ENCODE results near the gene OPA1. TPM values are rescaled to one million over a fixed set of nuclear protein-coding genes. Genes with fewer than 3 reads are reported as not detected.

OPA1 gene
- total and polyA plus RNA-seq, 2 donors from 2014 or later = 18.1 to 56.3 TPM

DNA sequence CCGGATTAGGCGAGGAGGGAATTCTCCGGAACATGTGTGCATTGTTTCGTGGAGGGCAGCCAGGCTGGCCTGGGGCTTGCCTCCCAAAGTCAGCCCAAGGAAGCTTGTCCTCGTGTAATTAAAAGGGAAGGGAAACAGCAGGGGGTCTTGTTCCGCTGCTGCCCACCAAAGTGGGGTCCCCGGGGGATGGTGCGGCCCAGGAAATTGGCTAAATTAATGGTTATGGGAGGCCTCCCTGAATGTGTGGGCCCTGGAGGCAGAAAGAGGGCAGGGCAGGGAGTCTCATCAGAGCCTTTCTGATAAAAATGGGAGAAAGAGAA lies 118.1 kb downstream of the OPA1 start:
- DNase-seq (peak in 2 of 5 donors; percentile 3 to 16), FAIRE-seq (no peak)
- Histone ChIP-seq H3K9me3 (ENCODE audit: control insufficient read depth in 2 of 3, insufficient read depth in 1 of 3, low read length in 3 of 3) (peaks cover 0 to 9% (median 4%) of the 10 kb centered on the region in 3 donors), H3K4me1 (ENCODE audit: control insufficient read depth in 2 of 3, insufficient read depth in 2 of 3, low read depth in 1 of 3, low read length in 3 of 3) (no peaks in the 10 kb centered on the region), H3K27me3 (ENCODE audit: control insufficient read depth, insufficient read depth, low read length) (no peaks in the 10 kb centered on the region), H3K36me3 (ENCODE audit: control insufficient read depth in 2 of 3, insufficient read depth in 3 of 3, low read length in 3 of 3) (no peaks in the 10 kb centered on the region), H3K27ac (ENCODE audit: low read depth in 2 of 2, low read length in 2 of 2) (no peak overlapping the region), H3K4me3 (ENCODE audit: low read length in 3 of 3) (no peak overlapping the region), H3K9ac (ENCODE audit: low read length in 3 of 3) (no peak overlapping the region)
- TF ChIP-seq, protein P1, sequence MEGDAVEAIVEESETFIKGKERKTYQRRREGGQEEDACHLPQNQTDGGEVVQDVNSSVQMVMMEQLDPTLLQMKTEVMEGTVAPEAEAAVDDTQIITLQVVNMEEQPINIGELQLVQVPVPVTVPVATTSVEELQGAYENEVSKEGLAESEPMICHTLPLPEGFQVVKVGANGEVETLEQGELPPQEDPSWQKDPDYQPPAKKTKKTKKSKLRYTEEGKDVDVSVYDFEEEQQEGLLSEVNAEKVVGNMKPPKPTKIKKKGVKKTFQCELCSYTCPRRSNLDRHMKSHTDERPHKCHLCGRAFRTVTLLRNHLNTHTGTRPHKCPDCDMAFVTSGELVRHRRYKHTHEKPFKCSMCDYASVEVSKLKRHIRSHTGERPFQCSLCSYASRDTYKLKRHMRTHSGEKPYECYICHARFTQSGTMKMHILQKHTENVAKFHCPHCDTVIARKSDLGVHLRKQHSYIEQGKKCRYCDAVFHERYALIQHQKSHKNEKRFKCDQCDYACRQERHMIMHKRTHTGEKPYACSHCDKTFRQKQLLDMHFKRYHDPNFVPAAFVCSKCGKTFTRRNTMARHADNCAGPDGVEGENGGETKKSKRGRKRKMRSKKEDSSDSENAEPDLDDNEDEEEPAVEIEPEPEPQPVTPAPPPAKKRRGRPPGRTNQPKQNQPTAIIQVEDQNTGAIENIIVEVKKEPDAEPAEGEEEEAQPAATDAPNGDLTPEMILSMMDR (IDR thresholded peaks at IDR 0.05; ENCODE audit: borderline replicate concordance, extremely low read depth, insufficient read depth) = no peak
- intact Hi-C loops (cut with DNase I) = no loop called here

DNA sequence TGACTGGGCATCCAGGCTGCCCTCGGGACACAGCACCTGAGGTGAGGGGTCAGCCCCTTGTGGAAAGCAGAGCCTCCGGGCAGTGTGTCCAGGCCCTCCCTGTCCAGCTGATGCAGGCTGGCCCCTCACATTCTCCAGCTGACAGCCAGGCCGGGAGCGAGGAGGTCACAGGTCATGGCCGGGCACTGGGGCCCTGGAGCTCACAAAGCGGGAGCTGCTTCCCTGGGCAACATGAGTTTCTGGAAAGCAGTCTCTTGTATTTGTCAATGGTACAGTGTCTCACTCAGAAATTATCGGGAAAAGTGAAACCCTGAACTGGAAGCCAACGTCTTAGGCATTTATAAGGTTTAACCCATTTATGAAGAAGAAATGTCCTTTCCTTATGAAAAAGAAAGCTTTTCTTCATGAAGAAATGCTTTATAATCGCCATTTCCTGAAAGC lies 118.5 kb downstream of the OPA1 start:
- TF ChIP-seq, protein P1 (IDR thresholded peaks at IDR 0.05; ENCODE audit: borderline replicate concordance, extremely low read depth, insufficient read depth) = no peak
- DNase-seq = no peak
- H3K36me3 ChIP-seq (ENCODE audit: control insufficient read depth in 2 of 3, insufficient read depth in 3 of 3, low read length in 3 of 3) = no peaks in the 10 kb centered on the region
- H3K4me1 ChIP-seq (ENCODE audit: control insufficient read depth in 2 of 3, insufficient read depth in 2 of 3, low read depth in 1 of 3, low read length in 3 of 3) = no peaks in the 10 kb centered on the region
- peaks cover 0 to 9% (median 4%) of the 10 kb centered on the region in 3 donors for H3K9me3 ChIP-seq (ENCODE audit: control insufficient read depth in 2 of 3, insufficient read depth in 1 of 3, low read length in 3 of 3)
- intact Hi-C loops (cut with DNase I) = no loop called here
- H3K9ac ChIP-seq (ENCODE audit: low read length in 3 of 3) = no peak overlapping the region
- H3K4me3 ChIP-seq (ENCODE audit: low read length in 3 of 3) = no peak overlapping the region
- no peaks in the 10 kb centered on the region for H3K27me3 ChIP-seq (ENCODE audit: control insufficient read depth, insufficient read depth, low read length)
- no peak overlapping the region for H3K27ac ChIP-seq (ENCODE audit: low read depth in 2 of 2, low read length in 2 of 2)
- FAIRE-seq = no peak

- Histone ChIP-seq H3K9ac (ENCODE audit: low read length in 3 of 3) (no peak overlapping the region), H3K4me3 (ENCODE audit: low read length in 3 of 3) (no peak overlapping the region), H3K36me3 (ENCODE audit: control insufficient read depth in 2 of 3, insufficient read depth in 3 of 3, low read length in 3 of 3) (no peaks in the 10 kb centered on the region), H3K9me3 (ENCODE audit: control insufficient read depth in 2 of 3, insufficient read depth in 1 of 3, low read length in 3 of 3) (peaks cover 0 to 9% (median 4%) of the 10 kb centered on the region in 3 donors), H3K27me3 (ENCODE audit: control insufficient read depth, insufficient read depth, low read length) (no peaks in the 10 kb centered on the region), H3K27ac (ENCODE audit: low read depth in 2 of 2, low read length in 2 of 2) (no peak overlapping the region), H3K4me1 (ENCODE audit: control insufficient read depth in 2 of 3, insufficient read depth in 2 of 3, low read depth in 1 of 3, low read length in 3 of 3) (no peaks in the 10 kb centered on the region)
- no peak for FAIRE-seq
- DNase-seq = no peak
- intact Hi-C loops (cut with DNase I) = no loop called here
- TF ChIP-seq, protein P1 (IDR thresholded peaks at IDR 0.05; ENCODE audit: borderline replicate concordance, extremely low read depth, insufficient read depth) = no peak
Observed at GRCh38 chr3:193711964-193712598, 119.1 kb downstream of the OPA1 start.

GRCh38 chr3:193712938-193713337 lies 119.9 kb downstream of the OPA1 start:
- intact Hi-C loops (cut with DNase I) = no loop called here
- H3K4me3 ChIP-seq (ENCODE audit: low read length in 3 of 3) = no peak overlapping the region
- DNase-seq (no peak), FAIRE-seq (no peak)
- H3K27ac ChIP-seq (ENCODE audit: low read depth in 2 of 2, low read length in 2 of 2) = no peak overlapping the region
- no peak overlapping the region for H3K9ac ChIP-seq (ENCODE audit: low read length in 3 of 3)
- peaks cover 0 to 9% (median 4%) of the 10 kb centered on the region in 3 donors for H3K9me3 ChIP-seq (ENCODE audit: control insufficient read depth in 2 of 3, insufficient read depth in 1 of 3, low read length in 3 of 3)
- H3K4me1 ChIP-seq (ENCODE audit: control insufficient read depth in 2 of 3, insufficient read depth in 2 of 3, low read depth in 1 of 3, low read length in 3 of 3) = no peaks in the 10 kb centered on the region
- H3K36me3 ChIP-seq (ENCODE audit: control insufficient read depth in 2 of 3, insufficient read depth in 3 of 3, low read length in 3 of 3) = no peaks in the 10 kb centered on the region
- no peaks in the 10 kb centered on the region for H3K27me3 ChIP-seq (ENCODE audit: control insufficient read depth, insufficient read depth, low read length)
- TF ChIP-seq, protein P1 (IDR thresholded peaks at IDR 0.05; ENCODE audit: borderline replicate concordance, extremely low read depth, insufficient read depth) = no peak
